Gastrocnemius medialis (tissue), 4 donors: ENCODE results near the gene UBE2D3. TPM values are rescaled to one million over a fixed set of nuclear protein-coding genes. Genes with fewer than 3 reads are reported as not detected.

ENCODE experiments used
- ATAC-seq, 2 donors: fragments of 150-250 bp; one replicate each; pipeline ENCODE4 v1.9.1; 2016
- DNase-seq, 2 donors: peaks; one replicate each; pipeline ENCODE4 v3.0.0-alpha.2; 2019
- H3K27ac ChIP-seq, 4 donors: fragments of 200-600 bp; sonication (generic); 1 replicate in 1 of 4; 2 replicates in 3 of 4; pipeline ENCODE4 v1.5.1; 2016 to 2018; ENCODE audit warnings: mild to moderate bottlenecking in 2 of 4, moderate library complexity in 1 of 4
- H3K27me3 ChIP-seq, 3 donors: fragments of 200-600 bp; sonication (generic) in 2 of 3; 1 replicate in 1 of 3; 2 replicates in 2 of 3; pipeline versions ENCODE4 v1.5.1 to v1.6.0; 2016 to 2019; ENCODE audit warnings: mild to moderate bottlenecking in 1 of 3, moderate library complexity in 1 of 3
- H3K36me3 ChIP-seq, 2 donors: fragments of 200-600 bp; sonication (generic) in 1 of 2; one replicate each; pipeline ENCODE4 v1.5.1; 2017 to 2018
- H3K4me1 ChIP-seq, 2 donors: fragments of 200-600 bp; sonication (generic) in 1 of 2; one replicate each; pipeline ENCODE4 v1.5.1; 2016 to 2017; ENCODE audit warnings: mild to moderate bottlenecking in 2 of 2
- H3K4me3 ChIP-seq, 4 donors: fragments of 200-600 bp; sonication (generic) in 3 of 4; 1 replicate in 1 of 4; 2 replicates in 3 of 4; pipeline ENCODE4 v1.5.1; 2016 to 2019; ENCODE audit warnings: mild to moderate bottlenecking in 2 of 4
- H3K9me3 ChIP-seq, 3 donors: fragments of 200-600 bp; sonication (generic) in 2 of 3; 1 replicate in 1 of 3; 2 replicates in 2 of 3; pipeline ENCODE4 v1.5.1; 2016 to 2019
- POLR2A ChIP-seq, 2 donors: fragments of 450-650 bp; IDR thresholded peaks; one replicate each; pipeline ENCODE4 v1.6.1; 2017; ENCODE audit warnings: antibody characterized with exemption in 2 of 2, mild to moderate bottlenecking in 2 of 2, moderate library complexity in 2 of 2
- in situ Hi-C, 4 donors: fragments of 200-750 bp; cut with MboI; loops; one replicate each; pipeline versions ENCODE4 v1.15.0 to v1.8.0; 2017; ENCODE audit warnings: low sequenced_read_pairs in 4 of 4
- intact Hi-C: fragments of 100-400 bp; cut with DNase I; formaldehyde crosslinking; loops from one replicate; pipeline ENCODE4 v1.15.1; 2023; ENCODE audit warnings: low total_unique reads
- total RNA-seq, 4 donors: library from RNA; depleted of rRNA; stranded (reverse); fragments of >200 nt; gene quantifications; one replicate each; pipeline versions ENCODE4 v1.1.0 to v1.2.3, GENCODE V29; 2016
- TF ChIP-seq, protein P1 (sequence below), 5 experiments: fragments of 450-650 bp in 3 of 5; fragments of 200-600 bp in 2 of 5; sonication (generic) in 2 of 5; IDR thresholded peaks in 4 of 5; conservative IDR thresholded peaks in 1 of 5; 1 replicate in 4 of 5; 2 replicates in 1 of 5; pipeline ENCODE4 v1.5.1; 2016 to 2019; ENCODE audit warnings: antibody characterized with exemption in 5 of 5, mild to moderate bottlenecking in 3 of 5, moderate library complexity in 3 of 5

UBE2D3 gene
- total RNA-seq, 4 donors from 2014 or later: 350 to 562 (median 392) TPM

- Histone ChIP-seq H3K36me3 (no peaks in the 10 kb centered on the region), H3K27me3 (no peaks in the 10 kb centered on the region), H3K4me1 (no peaks in the 10 kb centered on the region), H3K4me3 (no peak overlapping the region), H3K27ac (no peak overlapping the region), H3K9me3 (no peaks in the 10 kb centered on the region)
- TF ChIP-seq POLR2A (IDR thresholded peaks at IDR 0.05): no peak
- TF ChIP-seq, protein P1, sequence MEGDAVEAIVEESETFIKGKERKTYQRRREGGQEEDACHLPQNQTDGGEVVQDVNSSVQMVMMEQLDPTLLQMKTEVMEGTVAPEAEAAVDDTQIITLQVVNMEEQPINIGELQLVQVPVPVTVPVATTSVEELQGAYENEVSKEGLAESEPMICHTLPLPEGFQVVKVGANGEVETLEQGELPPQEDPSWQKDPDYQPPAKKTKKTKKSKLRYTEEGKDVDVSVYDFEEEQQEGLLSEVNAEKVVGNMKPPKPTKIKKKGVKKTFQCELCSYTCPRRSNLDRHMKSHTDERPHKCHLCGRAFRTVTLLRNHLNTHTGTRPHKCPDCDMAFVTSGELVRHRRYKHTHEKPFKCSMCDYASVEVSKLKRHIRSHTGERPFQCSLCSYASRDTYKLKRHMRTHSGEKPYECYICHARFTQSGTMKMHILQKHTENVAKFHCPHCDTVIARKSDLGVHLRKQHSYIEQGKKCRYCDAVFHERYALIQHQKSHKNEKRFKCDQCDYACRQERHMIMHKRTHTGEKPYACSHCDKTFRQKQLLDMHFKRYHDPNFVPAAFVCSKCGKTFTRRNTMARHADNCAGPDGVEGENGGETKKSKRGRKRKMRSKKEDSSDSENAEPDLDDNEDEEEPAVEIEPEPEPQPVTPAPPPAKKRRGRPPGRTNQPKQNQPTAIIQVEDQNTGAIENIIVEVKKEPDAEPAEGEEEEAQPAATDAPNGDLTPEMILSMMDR (IDR thresholded peaks at IDR 0.05 in 4 of 5, conservative IDR thresholded peaks at IDR 0.05 in 1 of 5): no peak
- in situ Hi-C loops: no loop called here
- DNase-seq (no peak), ATAC-seq (no peak)
- intact Hi-C loops: no loop called here
Observed at GRCh38 chr4:102778720-102779119, 48.6 kb downstream of the UBE2D3 start.

DNA sequence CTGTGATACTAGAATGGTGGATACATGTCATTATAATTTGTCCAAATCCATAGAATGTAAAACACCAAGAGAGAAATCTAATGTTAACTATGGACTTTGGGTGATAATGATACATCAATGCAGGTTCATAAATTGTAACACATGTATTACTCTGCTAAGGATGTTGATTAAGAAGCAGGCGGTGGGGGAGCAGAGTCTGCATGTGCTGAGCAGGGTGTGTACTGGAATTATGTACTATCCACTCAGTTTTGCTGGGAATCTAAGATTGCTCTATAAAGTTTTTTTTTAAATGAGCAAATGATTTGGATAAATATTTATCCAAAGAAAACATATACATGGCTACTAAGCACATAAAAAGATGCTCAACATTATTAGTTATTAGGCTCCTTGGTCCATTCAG, 51.5 kb downstream of the UBE2D3 start:
- Histone ChIP-seq H3K36me3 (no peaks in the 10 kb centered on the region), H3K4me3 (no peak overlapping the region), H3K9me3 (no peaks in the 10 kb centered on the region), H3K4me1 (no peaks in the 10 kb centered on the region), H3K27ac (no peak overlapping the region), H3K27me3 (no peaks in the 10 kb centered on the region)
- intact Hi-C loops (no loop called here), in situ Hi-C loops (no loop called here)
- TF ChIP-seq POLR2A (IDR thresholded peaks at IDR 0.05): no peak
- TF ChIP-seq, protein P1 (IDR thresholded peaks at IDR 0.05 in 4 of 5, conservative IDR thresholded peaks at IDR 0.05 in 1 of 5): no peak
- ATAC-seq: no peak
- DNase-seq: no peak

DNA sequence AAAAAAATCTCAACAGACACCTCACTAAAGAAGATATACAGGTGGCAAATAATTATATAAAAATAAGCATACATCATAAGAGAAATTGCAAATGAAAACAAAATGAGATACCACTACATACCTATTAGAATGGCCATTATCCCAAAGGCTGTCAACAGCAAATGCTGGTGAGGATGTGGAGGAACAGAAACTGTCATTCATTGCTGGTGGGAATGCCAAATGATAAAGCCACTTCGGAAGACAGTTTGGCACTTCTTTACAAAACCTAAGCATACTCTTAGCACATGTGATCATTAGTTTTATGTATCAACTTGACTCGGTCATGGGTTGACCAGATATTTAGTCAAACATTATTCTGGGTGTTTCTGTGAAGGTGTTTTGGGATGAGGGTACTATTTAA, 53.1 kb downstream of the UBE2D3 start:
- H3K27ac ChIP-seq: no peak overlapping the region
- ATAC-seq (no peak), DNase-seq (no peak)
- intact Hi-C loops (no loop called here), in situ Hi-C loops (loop anchor here in 1 of 4 donors (25.0 kb wide), 1 partner anchor 88 kb away; the partner anchor contains the start of gene CISD2)
- TF ChIP-seq POLR2A (IDR thresholded peaks at IDR 0.05): no peak
- TF ChIP-seq, protein P1 (IDR thresholded peaks at IDR 0.05 in 4 of 5, conservative IDR thresholded peaks at IDR 0.05 in 1 of 5): no peak
- H3K4me1 ChIP-seq: no peaks in the 10 kb centered on the region
- H3K4me3 ChIP-seq: no peak overlapping the region
- no peaks in the 10 kb centered on the region for H3K9me3 ChIP-seq
- no peaks in the 10 kb centered on the region for H3K36me3 ChIP-seq
- no peaks in the 10 kb centered on the region for H3K27me3 ChIP-seq

- TF ChIP-seq, protein P1 (IDR thresholded peaks at IDR 0.05 in 4 of 5, conservative IDR thresholded peaks at IDR 0.05 in 1 of 5): no peak
- ATAC-seq (no peak), DNase-seq (no peak)
- Histone ChIP-seq H3K27me3 (no peaks in the 10 kb centered on the region), H3K4me1 (no peaks in the 10 kb centered on the region), H3K9me3 (no peaks in the 10 kb centered on the region), H3K27ac (no peak overlapping the region), H3K4me3 (no peak overlapping the region), H3K36me3 (no peaks in the 10 kb centered on the region)
- intact Hi-C loops (no loop called here), in situ Hi-C loops (loop anchor here in 1 of 4 donors (25.0 kb wide), 1 partner anchor 89 kb away; the partner anchor contains the start of gene CISD2)
Observed at GRCh38 chr4:102772738-102773340, 54.5 kb downstream of the UBE2D3 start.
